Right hindlimb (tissue), 1 donor: ENCODE data around the gene TMEM198.

Experiments used
- DNase-seq: peaks from one replicate; pipeline ENCODE4 v3.0.0-alpha.2; 2018

The TMEM198 gene

GRCh38 chr2:219591091-219591490 lies 47.3 kb downstream of the TMEM198 start:
- DNase-seq: no peak

GRCh38 chr2:219592736-219593135 lies 48.9 kb downstream of the TMEM198 start:
- no peak for DNase-seq

GRCh38 chr2:219593154-219593553 lies 49.3 kb downstream of the TMEM198 start:
- DNase-seq: no peak

- DNase-seq: peak; percentile 85
Measured at GRCh38 chr2:219595256-219595655, 51.4 kb downstream of the TMEM198 start.

- no peak for DNase-seq
Measured at GRCh38 chr2:219596954-219597551, 53.2 kb downstream of the TMEM198 start.

GRCh38 chr2:219597552-219598307 lies 53.9 kb downstream of the TMEM198 start, which contains the start of gene STK11IP:
Gene STK11IP (plus strand): TSS chr2:219597857. CDS start chr2:219598120, 263 bp downstream.
- DNase-seq: peak; percentile 97

- no peak for DNase-seq
Measured at GRCh38 chr2:219598308-219599078, 54.7 kb downstream of the TMEM198 start.
